ENCODE results near the gene NEO1.

The NEO1 gene

GRCh38 chr15:73275862-73276261, 223.6 kb downstream of the NEO1 start:
- no peak overlapping the region for H3K4me3 ChIP-seq (replicated peaks; ENCODE audit: low read depth, low read length)
- no peak for TF ChIP-seq CTCF (IDR thresholded peaks at IDR 0.05; ENCODE audit: low read depth, low read length, missing control alignments)
- DNase-seq (ENCODE audit: extremely low read depth, low read depth), result no peak

GRCh38 chr15:73282567-73283365, 230.5 kb downstream of the NEO1 start:
- no peak overlapping the region for H3K4me3 ChIP-seq (replicated peaks; ENCODE audit: low read depth, low read length)

GRCh38 chr15:73283366-73283962, 231.2 kb downstream of the NEO1 start:
- no peak overlapping the region for H3K4me3 ChIP-seq (replicated peaks; ENCODE audit: low read depth, low read length)
- no peak for TF ChIP-seq CTCF (IDR thresholded peaks at IDR 0.05; ENCODE audit: low read depth, low read length, missing control alignments)
- no peak for DNase-seq (ENCODE audit: extremely low read depth, low read depth)

More at GRCh38 chr15:73282567-73283365, 230.5 kb downstream of the NEO1 start:
- no peak for TF ChIP-seq CTCF (IDR thresholded peaks at IDR 0.05; ENCODE audit: low read depth, low read length, missing control alignments)
- no peak for DNase-seq (ENCODE audit: extremely low read depth, low read depth)

GRCh38 chr15:73284090-73284716, 231.9 kb downstream of the NEO1 start:
- H3K4me3 ChIP-seq (replicated peaks; ENCODE audit: low read depth, low read length), result no peak overlapping the region
- TF ChIP-seq CTCF (IDR thresholded peaks at IDR 0.05; ENCODE audit: low read depth, low read length, missing control alignments), result no peak
- DNase-seq (ENCODE audit: extremely low read depth, low read depth), result no peak

DNA sequence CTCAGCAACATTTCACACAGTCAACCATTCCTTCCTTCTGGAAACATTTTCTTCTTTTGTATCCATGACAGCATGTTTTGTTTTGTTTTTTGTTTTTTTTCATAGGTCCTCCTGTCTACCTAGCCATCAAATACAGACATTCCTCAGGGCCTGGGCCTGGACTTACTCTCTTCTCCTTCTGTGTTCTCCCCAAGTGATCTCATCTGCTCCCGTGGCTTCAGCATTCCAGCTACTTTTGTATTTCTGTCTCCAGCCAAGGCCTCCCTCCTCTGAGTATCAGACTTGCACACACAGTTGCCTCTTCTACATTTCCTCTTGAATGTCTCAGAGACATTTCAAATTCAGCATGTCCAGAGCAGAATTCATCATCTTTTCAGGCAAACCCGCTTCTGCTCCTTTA, 234.0 kb downstream of the NEO1 start:
- no peak for DNase-seq (ENCODE audit: extremely low read depth, low read depth)
- H3K4me3 ChIP-seq (replicated peaks; ENCODE audit: low read depth, low read length), result no peak overlapping the region
- no peak for TF ChIP-seq CTCF (IDR thresholded peaks at IDR 0.05; ENCODE audit: low read depth, low read length, missing control alignments)

DNA sequence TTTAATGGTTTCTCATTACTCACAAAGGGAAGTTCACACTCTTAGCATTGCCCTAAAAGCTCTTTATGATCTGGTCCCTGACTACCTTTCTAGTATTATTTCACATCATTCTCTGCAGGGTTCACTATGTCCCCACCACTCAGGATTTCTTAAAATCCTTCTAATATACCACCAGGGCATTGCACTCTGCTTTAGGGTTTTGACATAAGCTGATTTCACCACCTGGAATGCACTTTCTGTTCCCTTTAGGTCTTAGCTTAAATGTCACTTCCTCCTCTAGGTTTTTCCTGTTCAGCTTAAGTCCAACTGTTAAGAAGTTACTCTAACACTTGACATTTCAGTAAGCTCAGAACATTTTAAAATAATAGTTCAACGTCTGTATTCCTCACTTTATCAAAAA, 234.8 kb downstream of the NEO1 start:
- no peak overlapping the region for H3K4me3 ChIP-seq (replicated peaks; ENCODE audit: low read depth, low read length)
- no peak for DNase-seq (ENCODE audit: extremely low read depth, low read depth)
- no peak for TF ChIP-seq CTCF (IDR thresholded peaks at IDR 0.05; ENCODE audit: low read depth, low read length, missing control alignments)

Measured in HFF-Myc (cell line).